Stimulated activated CD4-positive, alpha-beta T cell treated with anti-CD3 and anti-CD28 coated beads, Interleukin-1b, Interleukin-23, amount 100 ng/mL, for 1 hour (primary cell): Measurements from ENCODE around the gene GMDS.

Experiments
- DNase-seq, 2 donors: peaks; one replicate each; pipeline ENCODE4 v3.0.0-alpha.2; 2020; ENCODE audit warnings: low read depth in 2 of 2

The GMDS gene

DNA sequence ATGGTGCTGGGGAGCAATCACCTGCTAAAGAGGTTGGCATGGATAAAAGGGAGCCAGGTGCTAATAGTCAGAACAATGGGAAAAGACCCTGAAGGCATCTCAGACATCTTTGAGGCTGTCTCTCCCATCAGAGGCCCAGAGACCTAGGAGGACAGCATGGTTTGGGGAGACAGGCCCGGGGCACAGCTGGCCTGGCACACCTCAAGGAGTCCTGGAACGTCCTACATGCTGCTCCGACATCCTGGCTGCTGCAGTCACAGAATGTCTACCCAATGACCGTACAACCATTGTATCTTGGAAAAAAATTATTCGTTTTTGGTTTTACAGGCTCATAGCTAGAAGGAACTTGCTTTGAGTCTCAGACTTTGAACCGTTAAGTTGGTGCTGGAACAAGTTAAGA, 4.4 kb downstream of the GMDS start:
- no peak for DNase-seq

DNA sequence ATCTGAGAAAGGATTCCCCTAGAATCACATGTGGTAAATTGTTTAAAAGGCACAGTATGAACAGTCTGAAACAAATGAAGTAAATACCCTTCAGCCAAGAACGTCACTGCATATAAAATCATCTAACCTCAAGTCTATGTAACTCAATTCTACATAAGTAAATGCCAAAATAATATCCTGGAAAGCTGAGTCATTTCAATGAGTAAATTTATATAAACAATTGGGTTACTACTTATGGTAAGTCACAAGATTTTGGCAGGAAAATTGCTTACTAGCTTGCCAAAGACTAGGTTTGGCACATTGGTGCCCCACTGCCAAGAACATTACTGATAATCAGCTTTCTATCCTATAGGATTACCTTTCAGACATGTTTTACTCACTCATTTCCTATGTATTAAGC, 8.4 kb downstream of the GMDS start:
- DNase-seq: no peak

DNA sequence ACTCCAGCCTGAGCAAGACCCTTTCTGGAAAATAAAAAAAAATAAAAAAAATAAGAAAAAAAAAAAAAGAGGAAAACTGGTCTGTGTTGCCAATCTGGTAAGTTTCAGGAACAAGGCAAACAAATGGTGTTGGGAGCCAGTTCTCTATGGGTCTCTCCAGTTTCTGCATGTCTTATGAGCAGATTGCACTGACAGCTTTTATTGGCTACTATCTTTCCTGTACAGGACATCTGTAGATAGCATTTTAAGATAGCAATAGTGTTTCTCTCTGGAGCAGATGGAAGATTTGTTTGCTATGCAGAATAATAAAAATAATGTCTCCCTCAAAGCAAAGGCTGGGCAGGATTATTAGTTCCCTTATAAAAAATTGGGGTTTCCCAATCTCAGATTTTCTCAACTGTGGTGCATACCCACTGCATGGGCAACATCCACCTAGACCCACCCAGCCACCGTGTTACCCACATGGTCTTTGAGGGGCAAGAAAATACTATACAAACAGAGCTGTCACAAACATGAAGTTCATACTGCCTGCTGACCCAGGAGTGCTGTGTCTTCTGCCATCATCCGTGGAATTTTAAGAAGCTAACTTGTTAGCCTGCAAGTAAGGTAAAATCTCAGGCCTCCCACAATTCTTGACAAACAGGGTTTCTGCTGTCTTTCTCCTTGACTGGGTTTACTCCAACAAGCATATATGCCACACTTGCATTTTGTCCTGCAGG, 9.5 kb downstream of the GMDS start:
- DNase-seq: no peak

GRCh38 chr6:2232445-2232844, 13.0 kb downstream of the GMDS start:
- DNase-seq: no peak

GRCh38 chr6:2231438-2231837, 14.0 kb downstream of the GMDS start:
- no peak for DNase-seq

- DNase-seq: no peak
Observed at GRCh38 chr6:2230659-2231277, 14.6 kb downstream of the GMDS start.

GRCh38 chr6:2229742-2230141, 15.7 kb downstream of the GMDS start:
- no peak for DNase-seq

- DNase-seq: no peak
Observed at GRCh38 chr6:2229039-2229438, 16.4 kb downstream of the GMDS start.

- no peak for DNase-seq
Observed at GRCh38 chr6:2228392-2228791, 17.0 kb downstream of the GMDS start.

DNA sequence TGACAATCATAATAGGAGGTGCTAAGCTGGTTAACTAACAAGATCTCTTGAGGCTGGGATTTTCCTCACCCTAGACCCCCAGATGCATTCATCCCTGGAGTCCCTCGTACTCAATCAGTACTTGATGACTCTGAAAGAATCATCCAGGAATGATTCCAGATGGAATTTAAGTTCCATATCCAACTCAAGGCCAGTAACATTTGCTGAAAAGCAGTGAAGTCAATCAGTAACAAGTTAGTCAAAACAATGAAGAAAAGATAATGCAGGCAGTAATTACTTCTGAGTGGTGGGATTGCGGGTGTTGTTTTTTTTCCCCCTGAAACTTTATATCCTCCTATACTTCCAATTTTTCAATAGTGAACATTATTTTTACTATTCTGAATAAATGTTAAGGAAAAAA, 18.6 kb downstream of the GMDS start:
- DNase-seq: no peak

- no peak for DNase-seq
Observed at GRCh38 chr6:2225422-2226392, 19.7 kb downstream of the GMDS start.

DNA sequence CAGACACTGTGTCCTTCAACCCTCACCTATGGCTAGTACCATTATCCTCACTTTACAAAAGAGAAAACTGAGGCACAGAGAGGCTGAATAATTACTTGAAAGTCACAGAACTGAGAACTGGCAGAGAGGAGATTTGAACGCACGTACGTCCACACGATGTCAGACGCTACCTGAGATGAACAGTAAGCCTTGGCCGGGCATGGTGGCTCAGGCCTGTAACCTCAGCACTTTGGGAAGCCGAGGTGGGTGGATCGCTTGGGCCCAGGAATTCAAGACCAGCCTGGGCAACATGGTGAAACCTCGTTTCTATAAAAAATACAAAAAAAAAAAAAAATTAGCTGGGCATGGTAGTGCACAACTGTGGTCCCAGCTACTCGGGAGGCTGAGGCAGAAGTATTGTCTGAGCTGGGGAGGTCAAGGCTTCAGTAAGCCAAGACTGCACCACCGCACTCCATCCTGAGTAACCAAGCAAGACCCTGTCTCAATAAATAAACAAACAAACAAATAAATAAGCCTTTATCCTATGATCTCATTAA, 20.5 kb downstream of the GMDS start:
- no peak for DNase-seq

DNA sequence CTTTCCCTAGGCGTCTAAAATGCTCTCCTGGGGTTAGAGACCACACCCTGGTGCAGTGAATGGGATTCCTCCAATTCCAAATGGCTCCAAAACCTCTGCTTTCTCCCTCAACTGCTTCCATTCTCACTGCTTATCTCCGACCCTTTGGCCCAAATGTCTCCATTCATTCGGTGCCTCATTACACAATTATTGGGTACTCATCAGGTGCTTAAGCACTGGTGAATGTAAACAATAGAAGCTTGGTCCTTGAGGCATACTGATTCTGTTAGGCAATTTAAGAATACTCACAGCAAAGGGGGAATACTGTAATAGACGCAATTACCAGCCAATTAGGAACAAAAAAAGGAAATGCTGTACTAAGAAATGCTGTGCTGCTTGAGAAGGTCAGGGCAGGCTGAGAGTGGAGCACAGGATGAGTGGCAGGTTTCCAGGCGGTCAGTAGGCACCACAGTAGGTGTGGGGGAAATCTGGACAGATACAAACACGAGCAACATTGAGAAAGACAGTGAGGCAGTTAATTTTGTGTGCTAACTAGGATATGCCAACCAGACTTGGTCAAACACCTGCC, 23.0 kb downstream of the GMDS start:
- no peak for DNase-seq

DNA sequence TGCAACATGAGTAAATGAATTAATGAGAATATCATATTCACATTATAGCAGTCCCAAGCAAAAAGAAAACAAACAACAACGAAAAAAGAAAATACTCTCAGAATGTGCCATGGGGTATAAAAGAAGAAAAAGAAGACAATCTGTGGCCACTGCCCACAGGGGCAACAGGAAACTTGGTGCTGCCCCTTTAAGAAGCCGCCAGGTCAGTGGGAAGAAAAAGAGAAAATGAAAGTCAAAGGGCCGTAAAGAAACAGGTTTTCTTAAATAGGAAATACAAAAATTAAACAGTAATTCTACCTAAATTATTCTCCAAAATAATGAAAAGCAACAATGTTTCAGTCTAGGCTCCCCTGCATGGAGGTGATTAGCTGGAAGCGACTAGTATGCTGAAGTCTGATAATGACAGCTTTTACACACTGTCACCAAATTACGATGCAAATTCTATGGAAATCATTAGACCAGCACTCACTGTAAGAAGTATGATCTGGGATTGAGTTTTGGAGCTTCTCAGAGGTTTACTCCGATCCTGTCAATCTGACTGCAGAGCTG, 23.6 kb downstream of the GMDS start:
- no peak for DNase-seq

GRCh38 chr6:2220154-2220553, 25.3 kb downstream of the GMDS start:
- no peak for DNase-seq

DNA sequence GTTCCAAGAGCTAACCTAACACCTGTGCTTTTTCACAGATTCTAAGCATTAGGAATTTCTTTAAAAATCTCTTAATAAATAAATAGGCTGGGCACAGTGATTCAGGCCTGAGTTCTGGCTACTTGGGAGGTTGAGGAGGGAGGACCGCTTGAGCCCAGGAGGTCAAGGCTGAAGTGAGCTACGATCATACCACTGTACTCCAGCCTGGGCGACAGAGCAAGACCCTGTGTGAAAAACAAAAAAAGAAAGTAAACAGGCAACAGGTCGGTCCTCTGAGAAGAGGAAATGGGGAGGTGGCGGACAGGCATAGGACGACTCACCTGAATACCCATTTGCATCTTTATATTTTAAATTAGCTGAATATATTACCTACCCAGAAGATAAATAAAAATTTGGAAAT, 26.5 kb downstream of the GMDS start:
- no peak for DNase-seq

GRCh38 chr6:2216794-2217383, 28.5 kb downstream of the GMDS start:
- no peak for DNase-seq

GRCh38 chr6:2215342-2215741, 30.1 kb downstream of the GMDS start:
- no peak for DNase-seq

GRCh38 chr6:2213086-2213485, 32.3 kb downstream of the GMDS start:
- no peak for DNase-seq

- DNase-seq: no peak
Observed at GRCh38 chr6:2209226-2209809, 36.1 kb downstream of the GMDS start.

- DNase-seq: no peak
Observed at GRCh38 chr6:2208468-2208867, 36.9 kb downstream of the GMDS start.
